ENCODE results near the gene RTCB.
"Not testable (repeated sequence)": the region's sequence is repeated elsewhere in the genome, so short reads cannot be mapped to it uniquely, and the experiment has no call there.

Gene RTCB

GRCh38 chr22:32385681-32386080 is 26.4 kb downstream of the RTCB start:
- no peak for DNase-seq

- DNase-seq: no peak
These were observed 31.1 kb downstream of the RTCB start for GRCh38 chr22:32380991-32381390.

- no peak for DNase-seq
These were observed 33.3 kb downstream of the RTCB start for GRCh38 chr22:32378707-32379272.

GRCh38 chr22:32376681-32377080 is 35.4 kb downstream of the RTCB start:
- no peak for DNase-seq

GRCh38 chr22:32375678-32376450 is 36.2 kb downstream of the RTCB start:
- no peak for DNase-seq

GRCh38 chr22:32364210-32364609 is 47.8 kb downstream of the RTCB start:
- DNase-seq: no peak

- no peak for DNase-seq
These were observed 50.8 kb downstream of the RTCB start for GRCh38 chr22:32361257-32361656.

GRCh38 chr22:32360096-32360495 is 52.0 kb downstream of the RTCB start:
- DNase-seq: not testable (repeated sequence)

- DNase-seq: not testable (repeated sequence)
These were observed 54.5 kb downstream of the RTCB start, which contains the start of gene RFPL3 for GRCh38 chr22:32357567-32357966. Gene RFPL3, plus strand, starts transcription at chr22:32357867. Its CDS starts 205 bp downstream, at chr22:32358072.

- no peak for DNase-seq
These were observed 56.3 kb downstream of the RTCB start for GRCh38 chr22:32355760-32356159.

GRCh38 chr22:32354360-32355351 is 57.4 kb downstream of the RTCB start:
- no peak for DNase-seq

- DNase-seq: no peak
These were observed 58.2 kb downstream of the RTCB start for GRCh38 chr22:32353840-32354239.

GRCh38 chr22:32353292-32353691 is 58.8 kb downstream of the RTCB start:
- no peak for DNase-seq

GRCh38 chr22:32352681-32353080 is 59.4 kb downstream of the RTCB start:
- no peak for DNase-seq

GRCh38 chr22:32351875-32352274 is 60.2 kb downstream of the RTCB start:
- DNase-seq: not testable (repeated sequence)

GRCh38 chr22:32348031-32348611 is 63.9 kb downstream of the RTCB start:
- no peak for DNase-seq

GRCh38 chr22:32343941-32344340 is 68.1 kb downstream of the RTCB start:
- no peak for DNase-seq

- no peak for DNase-seq
These were observed 69.1 kb downstream of the RTCB start for GRCh38 chr22:32342977-32343376.

- DNase-seq: no peak
These were observed 70.8 kb downstream of the RTCB start for GRCh38 chr22:32341122-32341740.

- DNase-seq: no peak
These were observed 71.6 kb downstream of the RTCB start for GRCh38 chr22:32340411-32340810.

- no peak for DNase-seq
These were observed 72.6 kb downstream of the RTCB start for GRCh38 chr22:32339190-32340012.
